Endothelial cell of umbilical vein (primary cell): ENCODE data around the gene SLC6A16. TPM values are rescaled to one million over a fixed set of nuclear protein-coding genes. Genes with fewer than 3 reads are reported as not detected.
"Not testable (repeated sequence)": the region's sequence is repeated elsewhere in the genome, so short reads cannot be mapped to it uniquely, and the experiment has no call there.

Experiments used
- BruUV-seq: library from RNA; stranded (reverse); fragments of 400-500 nt; replicated peaks from 2 replicates; lab custom pipeline; 2021; lab: Mats Ljungman, UMichigan
- CTCF ChIA-PET: fragments of 300-600, 350-600 bp; sonication (Branson Sonifier 250); formaldehyde crosslinking; loops from one replicate; lab custom pipeline; 2021; ENCODE audit warnings: antibody characterized with exemption, inconsistent platforms; lab: Charles Lee
- POLR2A ChIA-PET: fragments of 300-600, 350-600 bp; sonication (Branson Sonifier 250); formaldehyde crosslinking; loops from one replicate; lab custom pipeline; 2021; ENCODE audit warnings: antibody characterized with exemption, inconsistent platforms; lab: Charles Lee
- DNase-seq: peaks from one replicate; pipeline ENCODE4 v3.0.0-alpha.2; 2011; ENCODE audit warnings: low read depth, low spot score
- FAIRE-seq: peaks from 2 replicates; lab custom pipeline; 2011; peaks lifted over from hg19 to GRCh38; lab: Jason Lieb, UNC
- H2AFZ ChIP-seq: 2 replicates; pipeline ENCODE4 v1.6.0; 2012; ENCODE audit warnings: low read depth, low read length, control low read depth, inconsistent platforms
- H3K27ac ChIP-seq: 2 replicates; pipeline ENCODE4 v1.5.1; 2011; ENCODE audit warnings: low read depth, mild to moderate bottlenecking, control low read depth, low read length, moderate library complexity; ENCODE audit not compliant: insufficient read depth
- H3K27me3 ChIP-seq, 2 experiments: 2 replicates each; pipeline versions ENCODE4 v1.6.0 to v1.6.1; 2011; ENCODE audit warnings: low read length in 2 of 2, mixed read lengths in 1 of 2; ENCODE audit not compliant: control insufficient read depth in 2 of 2, insufficient read depth in 2 of 2
- H3K36me3 ChIP-seq, 2 experiments: 2 replicates in 1 of 2; 3 replicates in 1 of 2; pipeline ENCODE4 v1.5.1; 2011; ENCODE audit warnings: low read length in 2 of 2, mild to moderate bottlenecking in 1 of 2, moderate library complexity in 1 of 2; ENCODE audit not compliant: control insufficient read depth in 2 of 2, insufficient read depth in 2 of 2; ENCODE audit errors: extremely low read depth in 1 of 2
- H3K4me1 ChIP-seq: 3 replicates; pipeline ENCODE4 v1.5.1; 2011; ENCODE audit warnings: mild to moderate bottlenecking, low read length; ENCODE audit not compliant: control insufficient read depth, insufficient read depth; ENCODE audit errors: extremely low read depth
- H3K4me2 ChIP-seq: 2 replicates; pipeline ENCODE4 v1.6.1; 2011; ENCODE audit warnings: low read length, control low read depth, mixed read lengths; ENCODE audit not compliant: insufficient read depth
- H3K4me3 ChIP-seq, 3 experiments: fragments of 200-600 bp in 1 of 3; sonication (generic), shearing (Covaris generic) in 1 of 3; replicated peaks in 1 of 3; 2 replicates each; pipeline ENCODE4 v1.5.1; 2011 to 2016; ENCODE audit warnings: control low read depth in 3 of 3, low read length in 3 of 3, mild to moderate bottlenecking in 2 of 3, inconsistent platforms in 1 of 3, low read depth in 1 of 3, moderate library complexity in 1 of 3; ENCODE audit not compliant: insufficient read depth in 1 of 3
- H3K79me2 ChIP-seq: 2 replicates; pipeline ENCODE4 v1.6.0; 2012; ENCODE audit warnings: low read length, inconsistent platforms; ENCODE audit not compliant: control insufficient read depth, insufficient read depth
- H3K9ac ChIP-seq: replicated peaks from 2 replicates; pipeline ENCODE3; 2011; ENCODE audit warnings: low read length, control low read depth; ENCODE audit not compliant: insufficient read depth; ENCODE audit errors: extremely low read depth
- H3K9me1 ChIP-seq: replicated peaks from 3 replicates; pipeline ENCODE4 v1.6.0; 2011; ENCODE audit warnings: mild to moderate bottlenecking, low read length; ENCODE audit not compliant: control insufficient read depth, insufficient read depth; ENCODE audit errors: extremely low read depth
- H3K9me3 ChIP-seq: replicated peaks from 2 replicates; pipeline ENCODE4 v1.5.1; 2012; ENCODE audit warnings: low read length, inconsistent platforms; ENCODE audit not compliant: control insufficient read depth, insufficient read depth
- H4K20me1 ChIP-seq: replicated peaks from 2 replicates; pipeline ENCODE3; 2011; ENCODE audit warnings: mild to moderate bottlenecking, low read length; ENCODE audit not compliant: control insufficient read depth, insufficient read depth; ENCODE audit errors: extremely low read depth
- CTCF ChIP-seq, 2 donors: IDR thresholded peaks; 1 replicate in 1 of 2; 2 replicates in 1 of 2; pipeline ENCODE4 v1.5.1; 2011; ENCODE audit warnings: low read length in 2 of 2, mild to moderate bottlenecking in 2 of 2, moderate library complexity in 2 of 2, control low read depth in 1 of 2, inconsistent platforms in 1 of 2, low read depth in 1 of 2; ENCODE audit not compliant: insufficient read depth in 1 of 2; ENCODE audit errors: extremely low read depth in 1 of 2
- EZH2 ChIP-seq: IDR thresholded peaks from 2 replicates; pipeline ENCODE4 v1.6.1; 2012; ENCODE audit warnings: borderline replicate concordance, low read depth, mild to moderate bottlenecking, moderate library complexity, low read length, inconsistent platforms; ENCODE audit not compliant: severe bottlenecking
- FOS ChIP-seq: IDR thresholded peaks from 2 replicates; pipeline ENCODE4 v1.6.1; 2011; ENCODE audit warnings: mild to moderate bottlenecking, low read length, moderate library complexity, borderline replicate concordance; ENCODE audit not compliant: insufficient read depth
- GATA2 ChIP-seq: IDR thresholded peaks from 2 replicates; pipeline ENCODE4 v1.7.0; 2011; ENCODE audit warnings: low read depth, mild to moderate bottlenecking, moderate library complexity, mixed read lengths, low read length; ENCODE audit not compliant: insufficient read length, insufficient read depth
- JUN ChIP-seq: IDR thresholded peaks from 2 replicates; pipeline ENCODE4 v1.6.1; 2011; ENCODE audit warnings: borderline replicate concordance, low read depth; ENCODE audit not compliant: insufficient read length, insufficient read depth
- MYC ChIP-seq: IDR thresholded peaks from one replicate; pipeline ENCODE4 v1.6.1; 2011; ENCODE audit warnings: mild to moderate bottlenecking, low read depth, low read length
- POLR2A ChIP-seq: IDR thresholded peaks from 2 replicates; pipeline ENCODE4 v1.6.1; 2012; ENCODE audit warnings: low read depth, mild to moderate bottlenecking, control low read depth, low read length
- POLR2AphosphoS5 ChIP-seq: IDR thresholded peaks from 2 replicates; pipeline ENCODE4 v1.6.1; 2012; ENCODE audit warnings: low read depth, mild to moderate bottlenecking, control low read depth, low read length, moderate library complexity; ENCODE audit not compliant: insufficient read depth
- dilution Hi-C: fragments of 300-500 bp; cut with MboI; formaldehyde crosslinking; loops from one replicate; pipeline ENCODE4 v1.15.0; 2019; ENCODE audit warnings: low sequenced_read_pairs; ENCODE audit not compliant: extremely low pct_ligation_motif_present
- intact Hi-C: fragments of 100-400 bp; cut with micrococcal nuclease; formaldehyde crosslinking; loops from one replicate; pipeline ENCODE4 v1.10.0; 2022
- polyA plus RNA-seq, 4 experiments: library from polyadenylated mRNA; depleted of rRNA in 3 of 4; stranded (reverse) in 3 of 4; unstranded in 1 of 4; fragments of >200 nt; gene quantifications; 2 replicates each; pipeline versions ENCODE4 v1.2.1 to v1.2.3, GENCODE V29; 2011 to 2012; ENCODE audit warnings: missing spikeins in 1 of 4
- total RNA-seq: library from RNA; stranded (reverse); gene quantifications from 2 replicates; pipeline ENCODE4 v1.2.3, GENCODE V29; 2021
- TF ChIP-seq, protein P1 (sequence below): IDR thresholded peaks from 2 replicates; pipeline ENCODE4 v1.6.1; 2011; ENCODE audit not compliant: insufficient read depth, insufficient read length

Gene SLC6A16
- total and polyA plus RNA-seq, 2 donors (not counting 3 experiments of a cell fraction or from before 2014, with no cell fraction given): 1.1 to 1.6 TPM

GRCh38 chr19:49315111-49315510, 9.9 kb downstream of the SLC6A16 start:
- no peaks in the 10 kb centered on the region for H4K20me1 ChIP-seq
- H3K9ac ChIP-seq: no peak overlapping the region
- no TSS peak for BruUV-seq
- H3K79me2 ChIP-seq: no peaks in the 10 kb centered on the region
- peaks cover 0 to 1% of the 10 kb centered on the region in 2 experiments for H3K36me3 ChIP-seq
- ChIA-PET CTCF (no interaction called here), POLR2A (no interaction called here)
- FAIRE-seq (no peak), DNase-seq (peak; percentile 39)
- H3K27ac ChIP-seq: no peak overlapping the region
- H3K9me3 ChIP-seq: no peaks in the 10 kb centered on the region
- no peak overlapping the region for H3K4me3 ChIP-seq
- TF ChIP-seq POLR2AphosphoS5 (no peak), JUN (no peak), EZH2 (no peak), POLR2A (no peak), MYC (no peak), FOS (no peak)
- dilution Hi-C loops: no loop called here
- H2AFZ ChIP-seq: no peak overlapping the region
- no peaks in the 10 kb centered on the region for H3K4me1 ChIP-seq
- H3K4me2 ChIP-seq: no peak overlapping the region
- no peaks in the 10 kb centered on the region for H3K27me3 ChIP-seq
- intact Hi-C loops: no loop called here
- H3K9me1 ChIP-seq: no peaks in the 10 kb centered on the region

DNA sequence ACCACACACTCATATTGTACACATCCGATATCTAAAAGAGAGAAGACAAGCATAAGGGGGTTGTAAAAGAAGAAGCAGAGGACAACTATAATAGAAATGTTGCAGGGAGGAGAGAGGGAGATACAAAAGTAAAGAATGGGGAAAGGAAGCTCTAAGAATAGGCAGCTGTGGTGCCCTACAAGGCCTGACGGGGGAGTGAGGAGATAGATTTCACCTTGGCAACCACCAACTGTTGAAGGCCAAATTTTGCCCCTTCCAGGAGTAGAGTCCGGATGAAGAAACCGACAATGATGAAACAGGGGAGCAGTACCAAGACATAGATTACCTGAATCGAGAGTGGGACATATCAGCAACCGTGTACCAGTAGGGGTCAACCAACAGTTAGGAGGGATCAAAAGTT, 15.9 kb downstream of the SLC6A16 start:
- no peak for FAIRE-seq
- POLR2A ChIA-PET: no interaction called here
- BruUV-seq: no TSS peak
- Histone ChIP-seq H3K9ac (no peak overlapping the region), H2AFZ (no peak overlapping the region), H3K4me1 (no peaks in the 10 kb centered on the region), H3K27ac (no peak overlapping the region), H3K4me3 (no peak overlapping the region), H3K79me2 (no peaks in the 10 kb centered on the region), H3K4me2 (no peak overlapping the region), H3K27me3 (no peaks in the 10 kb centered on the region), H4K20me1 (no peaks in the 10 kb centered on the region), H3K36me3 (peaks cover 0 to 1% of the 10 kb centered on the region in 2 experiments), H3K9me3 (no peaks in the 10 kb centered on the region), H3K9me1 (no peaks in the 10 kb centered on the region)
- no peak for DNase-seq
- intact Hi-C loops (no loop called here), dilution Hi-C loops (no loop called here)
- TF ChIP-seq CTCF (IDR thresholded peaks at IDR 0.05; ENCODE audit: extremely low read depth in 1 of 2, insufficient read depth in 1 of 2, low read depth in 1 of 2, low read length in 2 of 2) (no peak), MYC (no peak), FOS (no peak), POLR2AphosphoS5 (no peak), EZH2 (no peak), GATA2 (no peak), JUN (no peak), POLR2A (no peak)
- TF ChIP-seq, protein P1, sequence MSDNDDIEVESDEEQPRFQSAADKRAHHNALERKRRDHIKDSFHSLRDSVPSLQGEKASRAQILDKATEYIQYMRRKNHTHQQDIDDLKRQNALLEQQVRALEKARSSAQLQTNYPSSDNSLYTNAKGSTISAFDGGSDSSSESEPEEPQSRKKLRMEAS: no peak
- CTCF ChIA-PET: interaction anchor here (1.0 kb wide), 1 partner anchor 9 kb away, joined by 3 read pairs; no protein-coding TSS in a partner anchor

DNA sequence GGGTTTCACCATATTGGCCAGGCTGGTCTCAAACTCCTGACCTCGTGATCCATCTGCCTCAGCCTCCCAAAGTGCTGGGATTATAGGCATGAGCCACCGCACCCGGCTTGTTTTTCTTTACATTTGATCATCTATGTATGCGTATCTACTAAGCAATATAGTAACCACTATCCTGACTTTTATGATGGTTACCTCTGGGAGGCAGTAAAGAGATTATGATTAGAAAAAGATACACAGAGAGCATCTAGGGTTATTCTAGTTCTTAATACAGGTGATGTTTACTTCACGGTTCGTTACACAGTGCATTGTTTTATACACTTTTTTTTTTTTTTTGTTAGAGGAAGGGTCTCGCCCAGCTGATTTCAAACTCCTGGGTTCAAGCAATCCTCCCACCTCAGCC, 18.3 kb downstream of the SLC6A16 start:
- H3K9me3 ChIP-seq, H2AFZ ChIP-seq, H3K4me2 ChIP-seq, H3K79me2 ChIP-seq, H3K9ac ChIP-seq, BruUV-seq, H3K27ac ChIP-seq, dilution Hi-C loops, H3K9me1 ChIP-seq, H3K36me3 ChIP-seq, intact Hi-C loops, H3K4me1 ChIP-seq, H3K4me3 ChIP-seq, H3K27me3 ChIP-seq, FAIRE-seq, H4K20me1 ChIP-seq, CTCF ChIA-PET, DNase-seq: not testable (repeated sequence)
- POLR2A ChIA-PET: interaction anchor here (0.6 kb wide), 1 partner anchor 41 kb away, joined by 3 read pairs; no protein-coding TSS in a partner anchor
